GM12875 (cell line): ENCODE measurements around the gene SV2C.

Source experiments
- H3K4me3 ChIP-seq: one replicate; pipeline ENCODE4 v1.5.1; 2011; ENCODE audit warnings: low read depth, low read length, control low read depth
- TF ChIP-seq, protein P1 (sequence below): IDR thresholded peaks from 2 replicates; pipeline ENCODE4 v1.5.1; 2011; ENCODE audit warnings: low read depth, mild to moderate bottlenecking, control low read depth, inconsistent platforms, low read length, moderate library complexity, borderline replicate concordance; ENCODE audit not compliant: insufficient read depth

Gene SV2C

DNA sequence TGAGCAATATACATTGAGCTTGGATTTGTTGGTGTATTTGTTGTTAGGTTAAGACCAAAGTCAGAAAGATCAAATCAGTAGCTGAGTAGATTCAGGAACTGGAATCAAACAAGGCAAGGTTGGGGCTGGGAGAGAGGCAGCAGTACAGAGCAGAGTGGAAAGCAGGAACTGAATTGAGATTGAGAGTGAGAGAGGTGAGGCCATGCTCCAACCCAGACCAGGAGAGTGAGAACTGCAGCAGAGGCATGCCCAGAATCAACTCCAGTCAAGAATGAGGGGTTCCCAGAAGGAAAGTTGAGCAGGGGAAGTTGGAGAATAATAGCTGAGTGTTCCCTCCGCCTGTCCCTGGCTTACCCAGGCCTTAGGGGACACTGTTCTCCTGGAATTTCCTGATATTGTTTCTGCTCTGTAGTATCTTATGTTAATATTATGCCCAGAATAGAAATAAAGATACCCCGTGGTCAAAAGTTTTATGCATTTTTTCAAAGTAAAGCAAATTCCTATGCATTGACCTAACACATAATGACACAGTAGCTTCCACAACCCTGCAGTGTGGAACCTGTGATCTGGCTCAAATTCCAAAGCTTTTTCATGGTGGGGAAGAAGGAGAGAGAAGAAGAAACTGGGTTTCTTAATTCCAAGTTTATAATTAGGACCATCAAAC lies 82.7 kb downstream of the SV2C start:
- TF ChIP-seq, protein P1, sequence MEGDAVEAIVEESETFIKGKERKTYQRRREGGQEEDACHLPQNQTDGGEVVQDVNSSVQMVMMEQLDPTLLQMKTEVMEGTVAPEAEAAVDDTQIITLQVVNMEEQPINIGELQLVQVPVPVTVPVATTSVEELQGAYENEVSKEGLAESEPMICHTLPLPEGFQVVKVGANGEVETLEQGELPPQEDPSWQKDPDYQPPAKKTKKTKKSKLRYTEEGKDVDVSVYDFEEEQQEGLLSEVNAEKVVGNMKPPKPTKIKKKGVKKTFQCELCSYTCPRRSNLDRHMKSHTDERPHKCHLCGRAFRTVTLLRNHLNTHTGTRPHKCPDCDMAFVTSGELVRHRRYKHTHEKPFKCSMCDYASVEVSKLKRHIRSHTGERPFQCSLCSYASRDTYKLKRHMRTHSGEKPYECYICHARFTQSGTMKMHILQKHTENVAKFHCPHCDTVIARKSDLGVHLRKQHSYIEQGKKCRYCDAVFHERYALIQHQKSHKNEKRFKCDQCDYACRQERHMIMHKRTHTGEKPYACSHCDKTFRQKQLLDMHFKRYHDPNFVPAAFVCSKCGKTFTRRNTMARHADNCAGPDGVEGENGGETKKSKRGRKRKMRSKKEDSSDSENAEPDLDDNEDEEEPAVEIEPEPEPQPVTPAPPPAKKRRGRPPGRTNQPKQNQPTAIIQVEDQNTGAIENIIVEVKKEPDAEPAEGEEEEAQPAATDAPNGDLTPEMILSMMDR, result no peak
- H3K4me3 ChIP-seq, result no peak overlapping the region

DNA sequence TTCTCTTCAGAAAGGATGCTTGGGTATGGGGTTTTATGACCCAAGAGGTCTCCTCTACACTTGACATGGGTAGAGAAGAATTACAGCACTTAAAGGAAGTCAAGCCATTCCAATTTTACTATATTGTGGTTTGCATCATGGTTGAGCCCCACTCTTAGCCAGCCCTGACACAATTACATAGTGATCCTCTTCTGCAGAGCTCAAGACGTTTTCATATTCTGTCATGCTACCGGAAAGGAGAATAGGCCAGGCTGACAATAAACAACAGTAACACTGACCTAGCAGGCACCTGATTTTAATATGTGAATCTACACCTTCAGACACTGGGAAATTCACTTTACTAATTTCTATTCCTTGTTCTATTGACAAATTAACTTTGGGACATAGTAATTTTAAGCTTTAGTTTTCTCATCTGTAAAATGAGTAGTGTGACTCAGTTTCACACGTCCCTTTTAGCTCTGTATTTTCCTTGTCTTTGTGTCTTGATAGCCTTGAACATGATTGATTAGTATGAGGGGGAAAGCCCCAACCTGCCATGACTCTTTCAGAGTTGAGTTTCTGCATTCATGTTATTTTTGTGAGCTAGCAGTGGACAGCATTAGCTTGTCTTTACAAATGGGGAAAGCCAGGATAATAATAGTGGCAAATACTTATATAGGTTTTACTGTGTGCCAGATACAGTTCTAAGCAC lies 83.8 kb downstream of the SV2C start:
- TF ChIP-seq, protein P1, result no peak
- H3K4me3 ChIP-seq, result no peak overlapping the region

DNA sequence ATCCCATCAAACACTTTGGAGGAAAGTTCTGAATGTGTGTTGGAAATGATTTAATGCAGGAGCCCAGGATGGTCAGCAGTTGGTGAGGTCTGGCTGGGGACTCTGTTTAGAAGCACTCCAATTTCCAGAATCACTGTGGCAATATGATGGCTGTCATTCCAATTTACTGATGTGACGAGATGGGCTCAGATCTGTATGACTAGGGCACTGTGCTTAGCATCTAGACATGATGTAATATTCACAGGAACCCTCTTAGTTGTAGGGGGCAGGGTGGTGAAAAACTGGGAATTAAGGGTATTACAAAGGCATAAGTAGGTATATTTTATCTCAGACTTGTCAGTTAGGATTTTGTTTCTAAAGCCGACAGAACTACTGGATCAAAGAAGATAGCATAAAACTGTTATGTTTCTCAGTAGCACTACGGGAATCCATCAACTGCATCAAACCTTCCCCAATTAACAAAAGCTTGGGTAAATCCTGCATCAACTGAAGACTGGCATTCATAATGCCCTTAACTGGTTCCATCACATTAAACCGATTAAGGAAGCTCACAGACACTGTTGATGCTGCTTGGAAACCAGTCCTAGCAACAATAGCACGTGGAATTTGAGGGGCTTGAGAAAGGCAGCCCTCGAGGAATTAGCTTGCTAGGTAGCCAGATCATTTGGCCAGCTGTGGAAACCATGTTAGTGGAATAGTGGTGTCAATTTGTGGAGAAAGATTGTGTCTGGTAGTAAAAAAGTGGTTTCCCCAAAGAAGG lies 86.1 kb downstream of the SV2C start:
- TF ChIP-seq, protein P1, result no peak
- no peak overlapping the region for H3K4me3 ChIP-seq

DNA sequence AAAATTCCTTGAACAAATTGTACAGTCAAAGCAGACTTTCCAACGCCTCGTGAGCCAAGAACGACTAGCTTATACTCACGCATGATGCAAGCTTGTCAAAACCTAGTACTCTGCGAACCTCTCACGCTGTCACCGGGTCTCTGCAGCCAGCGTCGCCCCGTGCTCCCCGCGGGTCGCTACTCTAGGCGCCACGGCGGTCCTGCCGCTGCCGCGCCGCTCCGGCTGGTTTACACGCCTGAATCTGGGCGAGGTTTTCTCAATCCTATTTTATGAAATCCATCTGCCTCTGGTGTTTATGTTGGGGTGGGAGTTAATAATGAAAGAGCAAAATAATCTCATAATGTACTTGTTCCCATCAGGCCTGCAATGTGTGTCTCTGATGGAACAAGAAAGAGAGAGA lies 90.9 kb downstream of the SV2C start:
- H3K4me3 ChIP-seq, result no peak overlapping the region
- TF ChIP-seq, protein P1, result no peak

DNA sequence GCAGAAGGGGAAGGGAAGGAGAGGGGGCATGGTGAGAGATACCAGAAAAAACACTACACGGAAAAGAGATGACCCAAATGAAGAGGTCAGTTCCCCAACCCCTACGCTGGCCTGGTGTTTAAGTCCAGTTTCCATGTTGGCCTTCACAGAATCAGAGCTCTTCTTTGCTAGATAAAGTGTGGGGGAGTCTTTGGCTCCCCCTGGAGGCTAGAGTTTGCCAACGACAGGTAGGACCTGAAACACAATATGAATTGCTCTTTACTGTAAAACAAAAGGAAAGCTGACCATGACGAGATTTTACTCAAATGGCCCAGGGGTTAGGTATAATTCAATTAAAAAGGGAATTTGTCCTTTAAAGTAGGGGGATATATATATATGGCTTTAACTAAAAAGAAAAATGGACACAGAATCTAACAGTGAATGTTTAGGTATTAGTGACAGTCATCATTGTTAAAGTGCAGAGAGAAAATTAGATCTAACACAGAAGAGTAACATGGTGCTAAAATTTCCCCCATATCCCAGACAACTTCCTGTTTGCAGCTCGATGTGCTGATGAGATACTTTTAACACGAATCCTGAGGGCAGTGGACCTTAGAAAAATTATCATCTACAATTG lies 92.0 kb downstream of the SV2C start:
- TF ChIP-seq, protein P1, result peak; percentile 81
- H3K4me3 ChIP-seq, result no peak overlapping the region

DNA sequence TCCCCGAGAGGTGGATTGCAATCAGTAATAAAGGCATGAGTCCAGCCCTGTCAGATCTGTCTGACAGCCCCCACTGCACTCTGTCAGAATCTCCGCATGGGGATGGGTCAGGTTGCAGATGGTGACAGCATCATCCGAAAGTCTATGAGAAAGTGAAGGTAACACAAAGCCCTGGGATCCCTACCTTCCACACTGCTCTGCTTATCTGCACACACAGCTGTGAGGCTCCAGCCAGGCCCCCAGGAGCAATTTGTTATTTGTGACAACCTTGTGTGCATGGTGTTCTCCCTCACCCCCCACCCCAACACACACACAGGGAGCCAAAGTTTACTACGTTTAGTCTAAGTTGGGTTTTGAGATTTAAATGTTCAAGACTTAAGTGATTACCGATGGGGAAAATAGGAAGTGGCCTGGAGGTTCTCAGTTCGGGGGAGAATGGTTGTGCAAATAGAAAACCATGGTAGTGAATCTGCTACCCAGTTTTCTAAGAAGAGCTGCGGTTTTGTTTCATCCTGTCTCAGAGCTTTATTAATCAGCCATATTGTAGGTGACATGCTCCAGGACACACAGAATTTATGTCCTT lies 92.7 kb downstream of the SV2C start:
- TF ChIP-seq, protein P1, result no peak
- no peak overlapping the region for H3K4me3 ChIP-seq
